ENCODE results near the gene EPN2. TPM values are rescaled to one million over a fixed set of nuclear protein-coding genes. Genes with fewer than 3 reads are reported as not detected.

EPN2 gene
- total RNA-seq, 1 donor from 2014 or later, result 31.1 TPM

DNA sequence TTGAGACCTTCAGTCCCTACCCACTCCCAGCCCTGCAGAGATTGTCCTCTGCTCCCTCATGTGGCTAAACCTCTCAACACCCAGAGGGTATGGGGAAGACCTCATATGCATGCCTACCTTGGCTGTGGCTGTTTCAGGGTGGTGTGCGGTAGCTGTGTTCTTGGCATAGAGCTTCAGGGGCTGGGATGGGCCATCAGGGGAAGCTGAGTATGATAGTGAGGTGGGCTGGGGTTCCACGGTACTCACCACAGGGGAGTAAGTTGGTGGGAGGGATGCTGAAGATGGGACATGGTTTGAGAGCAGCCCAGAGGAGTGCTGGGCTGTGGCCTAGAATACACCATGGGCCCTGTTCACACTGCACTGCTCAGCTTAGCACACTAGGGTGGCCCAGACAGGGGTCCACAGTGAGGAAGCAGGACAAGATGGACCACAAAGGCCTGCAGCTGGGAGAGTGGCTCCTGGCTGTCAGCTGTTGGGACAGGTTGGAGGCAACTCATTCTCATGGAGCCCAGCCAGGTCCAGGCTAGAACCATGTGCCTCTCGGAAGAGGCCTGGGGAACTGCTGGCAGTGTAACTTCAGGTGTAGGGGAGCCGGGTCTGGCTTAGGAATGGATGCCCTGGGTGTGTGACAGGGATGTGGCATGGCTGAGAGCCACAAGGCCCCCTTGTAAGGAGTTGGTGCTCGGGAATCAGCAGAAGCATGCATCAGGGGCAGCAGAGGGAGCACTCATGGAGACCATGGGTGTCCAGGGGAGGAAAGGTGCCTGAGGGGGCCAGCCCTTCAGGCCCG is 146.7 kb downstream of the EPN2 start:
- no peak for DNase-seq

DNA sequence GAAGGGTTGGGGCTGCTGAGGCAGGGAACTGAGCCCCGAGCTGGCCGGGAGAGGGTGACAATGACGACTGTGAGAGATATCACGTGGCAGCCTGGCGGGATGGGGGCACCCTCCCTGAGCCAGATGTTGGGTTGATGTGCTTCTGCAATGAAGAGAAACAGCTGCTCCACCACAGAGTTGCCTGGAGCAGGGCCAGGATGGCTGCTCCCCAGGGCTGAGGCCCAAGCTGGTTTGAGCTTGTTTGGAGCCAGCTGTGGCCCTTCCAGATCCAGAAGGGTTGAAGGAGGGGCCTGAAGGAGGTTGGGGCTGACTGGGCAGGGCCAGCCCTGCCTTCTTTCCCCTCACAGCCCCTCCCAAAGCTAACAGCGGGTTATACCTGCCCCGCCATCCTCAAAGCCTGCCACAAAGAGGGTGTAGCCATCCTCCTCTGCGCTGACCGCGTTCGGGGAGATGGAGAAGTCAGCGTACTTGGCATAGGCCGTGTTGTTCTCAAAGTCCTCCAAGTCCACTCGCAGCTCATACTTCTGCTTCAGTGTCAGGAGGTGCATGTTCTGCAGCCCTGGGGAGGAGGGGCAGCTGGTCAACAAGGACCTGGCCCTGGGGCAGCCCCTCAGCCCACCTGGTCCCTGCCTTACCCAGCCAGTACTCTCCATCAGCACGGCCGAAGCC is 147.7 kb downstream of the EPN2 start:
- DNase-seq, result no peak

- no peak for DNase-seq
Observed at GRCh38 chr17:19385521-19385983, 148.4 kb downstream of the EPN2 start.

Other genes starting within 250 kb of the EPN2 start
- 12.9 and 15.1 TPM in 2 replicates for gene FAM83G, start 232.6 kb upstream of the EPN2 start, total RNA-seq
- gene GRAP, start 190.4 kb upstream of the EPN2 start, total RNA-seq, result 102 and 150 TPM in 2 replicates
- gene GRAPL, start 109.8 kb upstream of the EPN2 start, total RNA-seq, result 17.2 and 36.1 TPM in 2 replicates
- gene B9D1, start 125.4 kb downstream of the EPN2 start, total RNA-seq, result 11.5 and 12.6 TPM in 2 replicates
- 19.4 and 22.8 TPM in 2 replicates for gene MAPK7, start 141.1 kb downstream of the EPN2 start, total RNA-seq
- not detected in 2 replicates for gene MFAP4, start 149.8 kb downstream of the EPN2 start, total RNA-seq
- 0.51 and 0.70 TPM in 2 replicates for gene RNF112, start 173.9 kb downstream of the EPN2 start, total RNA-seq